ENCODE measurements around the gene TMBIM1. TPM values are rescaled to one million over a fixed set of nuclear protein-coding genes. Genes with fewer than 3 reads are reported as not detected.

Gene TMBIM1
- total RNA-seq, 2 donors from 2014 or later, result 82.8 to 225 TPM

- Histone ChIP-seq H3K36me3 (no peaks in the 10 kb centered on the region), H3K4me3 (no peak overlapping the region), H3K9me3 (no peaks in the 10 kb centered on the region), H3K27me3 (no peaks in the 10 kb centered on the region), H3K27ac (no peak overlapping the region), H3K4me1 (no peaks in the 10 kb centered on the region)
- TF ChIP-seq, protein P1, sequence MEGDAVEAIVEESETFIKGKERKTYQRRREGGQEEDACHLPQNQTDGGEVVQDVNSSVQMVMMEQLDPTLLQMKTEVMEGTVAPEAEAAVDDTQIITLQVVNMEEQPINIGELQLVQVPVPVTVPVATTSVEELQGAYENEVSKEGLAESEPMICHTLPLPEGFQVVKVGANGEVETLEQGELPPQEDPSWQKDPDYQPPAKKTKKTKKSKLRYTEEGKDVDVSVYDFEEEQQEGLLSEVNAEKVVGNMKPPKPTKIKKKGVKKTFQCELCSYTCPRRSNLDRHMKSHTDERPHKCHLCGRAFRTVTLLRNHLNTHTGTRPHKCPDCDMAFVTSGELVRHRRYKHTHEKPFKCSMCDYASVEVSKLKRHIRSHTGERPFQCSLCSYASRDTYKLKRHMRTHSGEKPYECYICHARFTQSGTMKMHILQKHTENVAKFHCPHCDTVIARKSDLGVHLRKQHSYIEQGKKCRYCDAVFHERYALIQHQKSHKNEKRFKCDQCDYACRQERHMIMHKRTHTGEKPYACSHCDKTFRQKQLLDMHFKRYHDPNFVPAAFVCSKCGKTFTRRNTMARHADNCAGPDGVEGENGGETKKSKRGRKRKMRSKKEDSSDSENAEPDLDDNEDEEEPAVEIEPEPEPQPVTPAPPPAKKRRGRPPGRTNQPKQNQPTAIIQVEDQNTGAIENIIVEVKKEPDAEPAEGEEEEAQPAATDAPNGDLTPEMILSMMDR (IDR thresholded peaks at IDR 0.05), result no peak
- DNase-seq (ENCODE audit: low spot score), result no peak
Measured at GRCh38 chr2:218306184-218306920, 14.0 kb upstream of the TMBIM1 start.

DNA sequence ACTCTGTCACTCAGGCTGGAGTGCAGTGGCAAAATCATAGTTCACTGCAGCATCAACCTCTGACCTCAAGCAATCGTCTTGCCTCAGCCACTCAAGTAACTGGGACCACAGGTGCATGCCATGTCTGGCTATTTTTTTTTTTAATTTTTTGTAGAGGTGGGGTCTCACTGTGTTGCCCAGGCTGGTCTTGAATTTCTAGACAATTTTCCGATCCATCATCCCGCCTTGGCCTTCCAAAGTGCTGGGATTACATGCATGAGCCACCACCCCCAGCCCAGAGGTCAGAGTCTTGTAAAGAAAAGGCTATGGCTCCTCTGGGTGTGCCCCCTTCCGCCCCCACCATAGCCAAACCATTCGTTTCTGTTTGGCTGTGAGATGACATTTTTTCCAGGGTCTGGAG, 13.1 kb upstream of the TMBIM1 start:
- TF ChIP-seq, protein P1 (IDR thresholded peaks at IDR 0.05), result no peak
- peaks cover 0 to 3% of the 10 kb centered on the region in 2 donors for H3K4me1 ChIP-seq
- no peak overlapping the region for H3K4me3 ChIP-seq
- H3K27me3 ChIP-seq, result no peaks in the 10 kb centered on the region
- no peak for DNase-seq (ENCODE audit: low spot score)
- no peaks in the 10 kb centered on the region for H3K9me3 ChIP-seq
- H3K27ac ChIP-seq, result no peak overlapping the region
- no peaks in the 10 kb centered on the region for H3K36me3 ChIP-seq

- Histone ChIP-seq H3K36me3 (no peaks in the 10 kb centered on the region), H3K27ac (no peak overlapping the region), H3K4me3 (no peak overlapping the region), H3K9me3 (no peaks in the 10 kb centered on the region), H3K27me3 (no peaks in the 10 kb centered on the region), H3K4me1 (peaks cover 0 to 3% of the 10 kb centered on the region in 2 donors)
- peak; percentile 88 for DNase-seq (ENCODE audit: low spot score)
- TF ChIP-seq, protein P1 (IDR thresholded peaks at IDR 0.05), result peak; percentile 94 to 97
Measured at GRCh38 chr2:218301176-218301819, 9.0 kb upstream of the TMBIM1 start.

- TF ChIP-seq, protein P1 (IDR thresholded peaks at IDR 0.05), result no peak
- H3K4me3 ChIP-seq, result no peak overlapping the region
- H3K27me3 ChIP-seq, result no peaks in the 10 kb centered on the region
- H3K9me3 ChIP-seq, result no peaks in the 10 kb centered on the region
- peaks cover 0 to 8% of the 10 kb centered on the region in 2 donors for H3K4me1 ChIP-seq
- H3K36me3 ChIP-seq, result no peaks in the 10 kb centered on the region
- no peak for DNase-seq (ENCODE audit: low spot score)
- H3K27ac ChIP-seq, result no peak overlapping the region
Measured at GRCh38 chr2:218300141-218300540, 7.8 kb upstream of the TMBIM1 start.

DNA sequence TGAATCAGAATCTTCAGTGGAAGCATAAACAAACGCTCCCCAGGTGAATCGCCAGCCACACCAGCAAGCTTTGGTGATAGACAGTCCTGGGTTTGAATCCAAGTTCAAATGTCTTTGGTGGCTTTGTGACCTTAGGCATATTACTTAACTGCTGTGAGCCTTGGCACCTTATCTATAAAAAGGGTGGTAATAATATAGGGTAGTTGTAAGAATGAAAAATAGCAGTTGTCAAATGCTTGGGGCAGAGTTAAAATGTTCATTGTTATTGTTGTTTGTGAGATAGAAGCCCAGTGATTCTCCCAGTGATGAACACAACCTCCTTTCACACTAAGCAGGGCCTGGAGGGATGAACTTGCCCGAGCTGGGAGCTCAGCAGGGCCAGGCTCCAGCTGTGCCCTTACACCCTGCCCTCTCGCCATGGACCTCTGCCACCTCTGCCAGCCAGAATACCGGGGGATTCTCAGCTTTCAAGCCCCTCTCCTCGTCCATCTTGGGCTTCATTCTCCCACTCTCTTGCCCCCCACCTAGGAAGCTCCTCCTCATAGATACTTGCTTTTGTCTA, 6.1 kb upstream of the TMBIM1 start:
- no peaks in the 10 kb centered on the region for H3K27me3 ChIP-seq
- H3K27ac ChIP-seq, result no peak overlapping the region
- TF ChIP-seq, protein P1 (IDR thresholded peaks at IDR 0.05), result no peak
- H3K4me3 ChIP-seq, result no peak overlapping the region
- DNase-seq (ENCODE audit: low spot score), result no peak
- H3K4me1 ChIP-seq, result peaks cover 0 to 22% of the 10 kb centered on the region in 2 donors
- H3K36me3 ChIP-seq, result no peaks in the 10 kb centered on the region
- no peaks in the 10 kb centered on the region for H3K9me3 ChIP-seq
